Hepatocyte (in vitro differentiated cells): ENCODE results near the gene ZIC1.

Experiments
- EZH2phosphoT487 ChIP-seq: fragments of 200-600 bp; sonication (generic); IDR thresholded peaks from one replicate; pipeline ENCODE4 v1.6.1; 2018; ENCODE audit warnings: antibody characterized with exemption, mild to moderate bottlenecking, low read depth, moderate library complexity; ENCODE audit not compliant: unreplicated experiment, severe bottlenecking
- TF ChIP-seq, protein P1 (sequence below): fragments of 200-600 bp; sonication (generic); IDR thresholded peaks from 2 replicates; pipeline ENCODE4 v1.5.1; 2016; ENCODE audit warnings: antibody characterized with exemption, mild to moderate bottlenecking; ENCODE audit not compliant: poor library complexity

DNA sequence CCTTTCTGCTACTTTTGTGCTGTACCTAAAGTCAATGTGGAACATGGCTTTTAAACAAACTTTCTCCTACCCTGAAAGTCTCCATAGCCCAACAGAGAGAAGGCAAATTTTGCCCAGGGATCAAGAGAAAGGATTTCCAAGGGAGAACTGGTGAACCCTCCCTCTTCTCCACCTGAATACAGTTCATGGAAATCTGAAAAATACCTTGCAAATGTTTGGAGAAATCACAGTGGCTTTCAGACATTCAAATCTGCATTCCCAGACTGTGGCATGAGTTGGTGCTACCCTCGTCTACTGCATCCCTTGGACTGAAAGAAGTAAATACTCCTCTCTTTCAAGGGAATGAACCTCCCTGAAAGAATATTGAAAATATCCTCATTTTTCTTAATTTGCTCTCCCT lies 41.5 kb upstream of the ZIC1 start:
- TF ChIP-seq, protein P1, sequence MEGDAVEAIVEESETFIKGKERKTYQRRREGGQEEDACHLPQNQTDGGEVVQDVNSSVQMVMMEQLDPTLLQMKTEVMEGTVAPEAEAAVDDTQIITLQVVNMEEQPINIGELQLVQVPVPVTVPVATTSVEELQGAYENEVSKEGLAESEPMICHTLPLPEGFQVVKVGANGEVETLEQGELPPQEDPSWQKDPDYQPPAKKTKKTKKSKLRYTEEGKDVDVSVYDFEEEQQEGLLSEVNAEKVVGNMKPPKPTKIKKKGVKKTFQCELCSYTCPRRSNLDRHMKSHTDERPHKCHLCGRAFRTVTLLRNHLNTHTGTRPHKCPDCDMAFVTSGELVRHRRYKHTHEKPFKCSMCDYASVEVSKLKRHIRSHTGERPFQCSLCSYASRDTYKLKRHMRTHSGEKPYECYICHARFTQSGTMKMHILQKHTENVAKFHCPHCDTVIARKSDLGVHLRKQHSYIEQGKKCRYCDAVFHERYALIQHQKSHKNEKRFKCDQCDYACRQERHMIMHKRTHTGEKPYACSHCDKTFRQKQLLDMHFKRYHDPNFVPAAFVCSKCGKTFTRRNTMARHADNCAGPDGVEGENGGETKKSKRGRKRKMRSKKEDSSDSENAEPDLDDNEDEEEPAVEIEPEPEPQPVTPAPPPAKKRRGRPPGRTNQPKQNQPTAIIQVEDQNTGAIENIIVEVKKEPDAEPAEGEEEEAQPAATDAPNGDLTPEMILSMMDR: no peak
- no peak for TF ChIP-seq EZH2phosphoT487
